K562 (cell line): ENCODE results near the gene PRKAA1. TPM values are rescaled to one million over a fixed set of nuclear protein-coding genes. Genes with fewer than 3 reads are reported as not detected.

Experiments
- ATAC-seq: fragments of 200-7000 bp; cut with Tn5 transposase; 3 replicates; pipeline ENCODE4 v1.9.1; 2020; ENCODE audit warnings: moderate library complexity
- BruUV-seq: library from RNA; stranded (reverse); fragments of 400-500 nt; replicated peaks from 2 replicates; lab custom pipeline; 2021; lab: Mats Ljungman, UMichigan
- CTCF ChIA-PET: fragments of 300-600 bp; formaldehyde crosslinking; extraction: SDS; loops from one replicate; lab custom pipeline; 2021; ENCODE audit warnings: low intra/inter-chr PET ratio; lab: Yijun Ruan, JAX
- POLR2A ChIA-PET: fragments of 300-600, 350-650 bp; sonication (Branson Sonifier 250); formaldehyde crosslinking; extraction: SDS; loops from one replicate; lab custom pipeline; 2021; ENCODE audit warnings: antibody characterized with exemption, inconsistent platforms; lab: Yijun Ruan, JAX
- DNase-seq, 4 experiments: peaks; one replicate each; pipeline versions ENCODE4 v3.0.0 to v3.0.0-alpha.2; 2011 to 2018; ENCODE audit warnings: low spot score in 3 of 4, mixed read lengths in 3 of 4; ENCODE audit errors: extremely low read depth in 1 of 4
- FAIRE-seq: peaks from 2 replicates; lab custom pipeline; 2011; peaks lifted over from hg19 to GRCh38; lab: Jason Lieb, UNC
- H2AFZ ChIP-seq: 2 replicates; pipeline ENCODE4 v1.6.0; 2011; ENCODE audit warnings: low read depth, low read length, control low read depth, inconsistent platforms
- H3K27ac ChIP-seq: fragments of 200-600 bp; 3 replicates; pipeline ENCODE4 v1.8.0; 2011; ENCODE audit warnings: low read depth, mild to moderate bottlenecking, control low read depth, inconsistent platforms, low read length, moderate library complexity, mixed read lengths; ENCODE audit errors: extremely low read depth
- H3K27me3 ChIP-seq, 2 experiments: fragments of 300-600 bp in 1 of 2; 2 replicates in 1 of 2; 3 replicates in 1 of 2; pipeline versions ENCODE4 v1.6.0 to v1.8.0; 2011; ENCODE audit warnings: inconsistent platforms in 2 of 2, low read length in 2 of 2, mild to moderate bottlenecking in 1 of 2, mixed read lengths in 1 of 2, moderate library complexity in 1 of 2; ENCODE audit not compliant: control insufficient read depth in 2 of 2, insufficient read depth in 2 of 2
- H3K36me3 ChIP-seq: fragments of 300-600 bp; 3 replicates; pipeline ENCODE4 v1.8.0; 2011; ENCODE audit warnings: mild to moderate bottlenecking, low read length, inconsistent platforms; ENCODE audit not compliant: control insufficient read depth, insufficient read depth
- H3K4me1 ChIP-seq, 2 experiments: fragments of 200-600 bp in 1 of 2; replicated peaks in 1 of 2; 2 replicates in 1 of 2; 3 replicates in 1 of 2; pipeline versions ENCODE4 v1.5.1 to v1.8.0; 2011; ENCODE audit warnings: inconsistent platforms in 2 of 2, low read length in 2 of 2, mild to moderate bottlenecking in 1 of 2, mixed read lengths in 1 of 2, moderate library complexity in 1 of 2; ENCODE audit not compliant: control insufficient read depth in 2 of 2, insufficient read depth in 2 of 2
- H3K4me2 ChIP-seq: 2 replicates; pipeline ENCODE4 v1.6.1; 2011; ENCODE audit warnings: low read length, control low read depth, inconsistent platforms, mixed read lengths; ENCODE audit not compliant: insufficient read depth
- H3K4me3 ChIP-seq: fragments of 200-600 bp; sonication (generic), shearing (Covaris generic); 2 replicates; pipeline ENCODE4 v1.5.1; 2016; ENCODE audit warnings: control low read depth, inconsistent platforms
- H3K79me2 ChIP-seq: fragments of 200-600 bp; 3 replicates; pipeline ENCODE4 v1.8.0; 2011; ENCODE audit warnings: low read length, inconsistent platforms; ENCODE audit not compliant: control insufficient read depth, insufficient read depth
- H3K9ac ChIP-seq, 2 experiments: 2 replicates each; pipeline versions ENCODE4 v1.6.0 to v1.6.1; 2011; ENCODE audit warnings: low read depth in 2 of 2, low read length in 2 of 2, control low read depth in 1 of 2, inconsistent platforms in 1 of 2, mild to moderate bottlenecking in 1 of 2, mixed read lengths in 1 of 2; ENCODE audit not compliant: insufficient read depth in 1 of 2
- H3K9me1 ChIP-seq: one replicate; pipeline ENCODE4 v1.6.0; 2011; ENCODE audit warnings: inconsistent platforms, mild to moderate bottlenecking, low read length, moderate library complexity; ENCODE audit not compliant: control insufficient read depth, insufficient read depth
- H3K9me3 ChIP-seq: replicated peaks from 2 replicates; pipeline ENCODE4 v1.5.1; 2011; ENCODE audit warnings: low read depth, low read length, inconsistent platforms; ENCODE audit not compliant: control insufficient read depth, insufficient read depth
- H4K20me1 ChIP-seq: replicated peaks from 2 replicates; pipeline ENCODE4 v1.6.1; 2011; ENCODE audit warnings: low read length, inconsistent platforms, mixed read lengths; ENCODE audit not compliant: control insufficient read depth, insufficient read depth
- GABPB1 ChIP-seq: sonication (generic); formaldehyde crosslinking; IDR thresholded peaks from 2 replicates; pipeline ENCODE4 v1.8.0; 2022; ENCODE audit warnings: mild to moderate bottlenecking, missing genetic modification reagents
- KLF6 ChIP-seq: fragments of 250-450 bp; sonication (Bioruptor Pico); IDR thresholded peaks from 2 replicates; pipeline ENCODE4 v1.4.0; 2020; ENCODE audit warnings: mild to moderate bottlenecking, moderate library complexity, borderline replicate concordance
- MTA1 ChIP-seq: fragments of 450-650 bp; IDR thresholded peaks from 2 replicates; pipeline ENCODE4 v1.6.1; 2017; ENCODE audit warnings: borderline replicate concordance
- MXI1 ChIP-seq: IDR thresholded peaks from 2 replicates; pipeline ENCODE4 v1.6.1; 2011; ENCODE audit warnings: low read depth, mild to moderate bottlenecking, improper control_type of control experiment, low read length
- NFATC3 ChIP-seq: fragments of 450-650 bp; IDR thresholded peaks from 2 replicates; pipeline ENCODE4 v1.6.1; 2017; ENCODE audit warnings: mild to moderate bottlenecking
- RAD21 ChIP-seq, 2 experiments: fragments of 250-450 bp in 1 of 2; fragments of 450-650 bp in 1 of 2; sonication (Bioruptor Pico) in 1 of 2; formaldehyde crosslinking in 1 of 2; IDR thresholded peaks in 1 of 2; conservative IDR thresholded peaks in 1 of 2; 2 replicates each; pipeline versions ENCODE4 v1.4.0 to v1.8.0; 2020 to 2022; ENCODE audit warnings: mild to moderate bottlenecking in 2 of 2, moderate library complexity in 1 of 2
- XRCC4 ChIP-seq: IDR thresholded peaks from one replicate; pipeline ENCODE4 v1.6.1; 2011; ENCODE audit not compliant: insufficient read depth, insufficient read length; ENCODE audit errors: extremely low read depth
- ZNF764 ChIP-seq: fragments of 250-450 bp; sonication (Bioruptor Pico); IDR thresholded peaks from 2 replicates; pipeline ENCODE4 v1.4.0; 2020; ENCODE audit warnings: low read depth, mild to moderate bottlenecking, moderate library complexity
- WGBS: fragments of 100-300 bp; shearing (Covaris generic); methylation state at CpG from one replicate; pipeline ENCODE4 v1.1.6; 2016; ENCODE audit warnings: low coverage, mixed read lengths; ENCODE audit not compliant: insufficient coverage; ENCODE audit errors: missing lambda C conversion rate; 5-methylcytosine and 5-hydroxymethylcytosine counted together
- in situ Hi-C: fragments of 300-500 bp; cut with MboI; formaldehyde crosslinking; loops from 4 replicates; pipeline ENCODE4 v1.15.0; 2018; ENCODE audit warnings: inconsistent platforms, mixed read lengths
- intact Hi-C: fragments of 100-400 bp; cut with micrococcal nuclease; formaldehyde crosslinking; loops from 2 replicates; pipeline ENCODE4 v1.14.2; 2022
- polyA plus RNA-seq, 8 experiments: library from polyadenylated mRNA; depleted of rRNA in 4 of 8; stranded (reverse) in 5 of 8; unstranded in 3 of 8; fragments of >200 nt; fragmentation: Nextera tagmentation in 2 of 8; fragmentation: Illumina TruSeq in 1 of 8; extraction: Ambion mirVana in 2 of 8; extraction: Trizol in 1 of 8; gene quantifications; 2 replicates each; pipeline versions ENCODE4 v1.2.1 to v1.2.3, GENCODE V29; 2011 to 2014; ENCODE audit warnings: inconsistent platforms in 1 of 8, missing spikeins in 1 of 8
- total RNA-seq, 7 experiments: library from RNA; depleted of rRNA in 6 of 7; stranded (reverse); fragments of >200 nt in 6 of 7; fragmentation: Illumina TruSeq in 2 of 7; extraction: Trizol in 2 of 7; gene quantifications; 2 replicates each; pipeline versions ENCODE4 v1.2.1 to v1.2.3, GENCODE V29; 2011 to 2021; ENCODE audit warnings: low replicate concordance in 1 of 7
- TF ChIP-seq, protein P1 (sequence below), 3 experiments: IDR thresholded peaks in 2 of 3; conservative IDR thresholded peaks in 1 of 3; 2 replicates each; pipeline ENCODE4 v1.5.1; 2011 to 2012; ENCODE audit warnings: low read length in 3 of 3, mild to moderate bottlenecking in 3 of 3, control low read depth in 2 of 3, improper control_type of control experiment in 1 of 3, inconsistent platforms in 1 of 3, low read depth in 1 of 3, mixed read lengths in 1 of 3, moderate library complexity in 1 of 3; ENCODE audit not compliant: insufficient read depth in 2 of 3

PRKAA1 gene
- total and polyA plus RNA-seq, 9 of the 15 experiments (the other 6 are each of a cell fraction or from before 2014, with no cell fraction given) = 24.5 to 84.0 (median 51.4) TPM

DNA sequence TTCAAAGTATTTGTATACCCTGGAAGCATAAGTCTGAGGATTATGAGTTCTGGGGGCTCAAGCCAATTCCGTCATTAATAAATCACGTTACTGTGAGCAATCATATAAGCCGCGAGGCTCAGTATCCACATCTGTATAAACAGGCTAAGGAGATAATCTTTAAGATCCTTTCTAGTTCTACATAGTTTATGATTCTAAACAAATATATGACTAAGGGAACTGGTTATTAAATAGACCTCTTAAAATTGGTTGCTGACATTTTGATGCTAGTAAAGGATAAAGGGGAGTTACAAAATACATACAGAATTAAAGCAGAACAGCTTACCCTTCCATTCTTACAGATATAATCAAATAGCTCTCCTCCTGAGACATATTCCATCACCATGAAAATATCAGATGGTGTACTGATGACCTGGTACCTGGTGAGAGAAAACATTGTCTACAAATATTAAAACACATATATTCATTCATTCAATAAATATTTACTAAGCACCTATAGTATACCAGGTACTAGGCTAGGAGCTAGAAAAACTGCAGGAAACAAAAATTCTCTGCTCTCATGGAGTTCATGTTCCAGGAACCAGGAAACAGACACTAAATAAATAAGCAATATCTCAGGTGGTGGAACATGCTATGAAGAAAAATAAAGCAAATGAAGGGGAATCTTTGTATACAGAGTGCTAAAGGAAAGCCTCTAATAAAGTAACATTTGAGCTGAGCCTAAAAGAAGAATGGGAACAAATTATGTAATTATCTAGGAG, 22.9 kb downstream of the PRKAA1 start:
- H3K4me2 ChIP-seq = no peak overlapping the region
- H3K36me3 ChIP-seq = peaks cover 62% of the 10 kb centered on the region
- no peak for FAIRE-seq
- no peak overlapping the region for H3K4me3 ChIP-seq
- no peak for DNase-seq
- no peak for ATAC-seq
- no peak for TF ChIP-seq GABPB1
- TF ChIP-seq ZNF764 (CRISPR knock-in tag) = no peak
- no peak for TF ChIP-seq NFATC3
- no peak for TF ChIP-seq KLF6 (CRISPR knock-in tag)
- no peaks in the 10 kb centered on the region for H3K9me1 ChIP-seq
- ChIA-PET CTCF (interaction anchor here (0.7 kb wide), 1 partner anchor 104 kb away, joined by 3 read pairs; no protein-coding TSS in a partner anchor), POLR2A (interaction anchor here (1.1 to 2.5 kb wide), 6 partner anchors 9 to 60 kb away, joined by 3 to 6 read pairs (median 4); partner anchors contain the start of gene RPL37)
- H4K20me1 ChIP-seq = no peaks in the 10 kb centered on the region
- H3K4me1 ChIP-seq = no peaks in the 10 kb centered on the region
- 86% methylated on average over 4 of the region's 4 CpGs for WGBS
- H3K79me2 ChIP-seq = peaks cover 35% of the 10 kb centered on the region
- no peaks in the 10 kb centered on the region for H3K27me3 ChIP-seq
- no peak overlapping the region for H3K27ac ChIP-seq
- in situ Hi-C loops = no loop called here
- H3K9ac ChIP-seq = no peak overlapping the region
- no TSS peak for BruUV-seq
- H3K9me3 ChIP-seq = no peaks in the 10 kb centered on the region
- intact Hi-C loops = no loop called here
- no peak overlapping the region for H2AFZ ChIP-seq

DNA sequence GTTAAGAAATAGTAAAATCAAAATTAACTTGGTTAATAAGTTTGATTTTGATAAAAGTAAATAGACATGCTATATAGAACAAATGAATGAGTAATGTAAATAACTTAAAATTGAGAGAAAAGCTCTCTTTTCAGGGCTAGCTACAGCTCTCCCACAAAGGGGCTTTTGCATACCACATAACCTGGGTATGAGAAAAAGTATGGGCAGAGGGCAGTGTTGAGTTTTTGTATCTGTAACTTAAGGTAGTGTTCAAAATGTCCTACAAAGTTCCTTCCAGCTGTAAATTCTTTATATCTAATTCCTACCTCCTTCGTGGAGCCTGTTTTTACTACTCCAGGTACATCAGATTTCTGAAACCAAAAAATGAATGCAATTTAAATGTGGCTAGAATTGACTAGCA, 23.6 kb downstream of the PRKAA1 start:
- in situ Hi-C loops = no loop called here
- CTCF ChIA-PET = no interaction called here
- Histone ChIP-seq H3K4me3 (no peak overlapping the region), H3K9me1 (no peaks in the 10 kb centered on the region)
- ATAC-seq = peak; percentile 44; the same call in 2 of the 3 replicates
- TF ChIP-seq RAD21 (CRISPR knock-in tag; conservative IDR thresholded peaks at IDR 0.05 in 1 of 2, IDR thresholded peaks at IDR 0.05 in 1 of 2) (0 out of 4 replicates have a peak, but pooled peaks of 1 of the 2 experiments have one; percentile 24), MXI1 (no peak), MTA1 (no peak), XRCC4 (no peak)
- TF ChIP-seq, protein P1, sequence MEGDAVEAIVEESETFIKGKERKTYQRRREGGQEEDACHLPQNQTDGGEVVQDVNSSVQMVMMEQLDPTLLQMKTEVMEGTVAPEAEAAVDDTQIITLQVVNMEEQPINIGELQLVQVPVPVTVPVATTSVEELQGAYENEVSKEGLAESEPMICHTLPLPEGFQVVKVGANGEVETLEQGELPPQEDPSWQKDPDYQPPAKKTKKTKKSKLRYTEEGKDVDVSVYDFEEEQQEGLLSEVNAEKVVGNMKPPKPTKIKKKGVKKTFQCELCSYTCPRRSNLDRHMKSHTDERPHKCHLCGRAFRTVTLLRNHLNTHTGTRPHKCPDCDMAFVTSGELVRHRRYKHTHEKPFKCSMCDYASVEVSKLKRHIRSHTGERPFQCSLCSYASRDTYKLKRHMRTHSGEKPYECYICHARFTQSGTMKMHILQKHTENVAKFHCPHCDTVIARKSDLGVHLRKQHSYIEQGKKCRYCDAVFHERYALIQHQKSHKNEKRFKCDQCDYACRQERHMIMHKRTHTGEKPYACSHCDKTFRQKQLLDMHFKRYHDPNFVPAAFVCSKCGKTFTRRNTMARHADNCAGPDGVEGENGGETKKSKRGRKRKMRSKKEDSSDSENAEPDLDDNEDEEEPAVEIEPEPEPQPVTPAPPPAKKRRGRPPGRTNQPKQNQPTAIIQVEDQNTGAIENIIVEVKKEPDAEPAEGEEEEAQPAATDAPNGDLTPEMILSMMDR (IDR thresholded peaks at IDR 0.05 in 2 of 3, conservative IDR thresholded peaks at IDR 0.05 in 1 of 3; ENCODE audit: insufficient read depth in 2 of 3, low read depth in 1 of 3, low read length in 3 of 3) = 0 out of 6 replicates have a peak, but pooled peaks of 1 of the 3 experiments have one; percentile 12
- TF ChIP-seq, all 486 proteins: peak for 2
- H4K20me1 ChIP-seq = no peaks in the 10 kb centered on the region
- H3K4me1 ChIP-seq = no peaks in the 10 kb centered on the region
- no peak overlapping the region for H3K4me2 ChIP-seq
- H3K36me3 ChIP-seq = peaks cover 66% of the 10 kb centered on the region
- DNase-seq (no peak), FAIRE-seq (no peak)
- no TSS peak for BruUV-seq
- H3K9ac ChIP-seq = no peak overlapping the region
- H3K79me2 ChIP-seq = peaks cover 28% of the 10 kb centered on the region
- H2AFZ ChIP-seq = no peak overlapping the region
- H3K9me3 ChIP-seq = no peaks in the 10 kb centered on the region
- 76% methylated on average over 1 of the region's 1 CpG for WGBS
- intact Hi-C loops = no loop called here
- POLR2A ChIA-PET = interaction anchor here (1.5 to 2.5 kb wide), 3 partner anchors 50 to 61 kb away, joined by 4 to 6 read pairs (median 5); partner anchors contain the start of gene RPL37
- H3K27me3 ChIP-seq = no peaks in the 10 kb centered on the region
- no peak overlapping the region for H3K27ac ChIP-seq
